HG02763 (cell line): ENCODE data around the gene SPA17.

Experiments
- ATAC-seq: cut with Tn5 transposase; IDR thresholded peaks from one replicate; pipeline ENCODE4 v1.9.1; 2021; ENCODE audit warnings: mild to moderate bottlenecking, moderate library complexity; ENCODE audit not compliant: unreplicated experiment

The SPA17 gene

GRCh38 chr11:124722176-124722575 is 48.5 kb downstream of the SPA17 start:
- no peak for ATAC-seq

GRCh38 chr11:124724979-124725718 is 51.4 kb downstream of the SPA17 start:
- ATAC-seq, result peak; percentile 94

GRCh38 chr11:124725719-124726105 is 52.0 kb downstream of the SPA17 start:
- no peak for ATAC-seq

- no peak for ATAC-seq
These were observed 53.8 kb downstream of the SPA17 start for GRCh38 chr11:124727474-124727873.

- no peak for ATAC-seq
These were observed 54.4 kb downstream of the SPA17 start for GRCh38 chr11:124728134-124728533.

GRCh38 chr11:124729571-124729970 is 55.9 kb downstream of the SPA17 start:
- ATAC-seq, result no peak

- no peak for ATAC-seq
These were observed 58.5 kb downstream of the SPA17 start for GRCh38 chr11:124732230-124732629.

GRCh38 chr11:124736736-124737135 is 63.0 kb downstream of the SPA17 start:
- no peak for ATAC-seq

- ATAC-seq, result no peak
These were observed 64.1 kb downstream of the SPA17 start for GRCh38 chr11:124737638-124738305.

GRCh38 chr11:124738713-124739478 is 65.2 kb downstream of the SPA17 start:
- ATAC-seq, result no peak

GRCh38 chr11:124739479-124740276 is 66.0 kb downstream of the SPA17 start, which contains the start of gene NRGN:
TSS of gene NRGN (plus strand) at chr11:124739942. CDS start at chr11:124740085, 143 bp downstream.
- ATAC-seq, result peak; percentile 98

GRCh38 chr11:124740277-124740882 is 66.7 kb downstream of the SPA17 start:
- peak; percentile 36 for ATAC-seq

- no peak for ATAC-seq
These were observed 68.9 kb downstream of the SPA17 start for GRCh38 chr11:124742555-124742954.

- no peak for ATAC-seq
These were observed 69.3 kb downstream of the SPA17 start for GRCh38 chr11:124743050-124743449.

- no peak for ATAC-seq
These were observed 71.6 kb downstream of the SPA17 start for GRCh38 chr11:124745270-124745834.

GRCh38 chr11:124745835-124746620 is 72.3 kb downstream of the SPA17 start:
- peak; percentile 6 for ATAC-seq

- peak; percentile 94 for ATAC-seq
These were observed 73.0 kb downstream of the SPA17 start for GRCh38 chr11:124746621-124747243.
